ENCODE results near the gene EZH1.

EZH1 gene

GRCh38 chr17:42676424-42677011, 68.3 kb downstream of the EZH1 start, which contains the start of gene PLEKHH3:
PLEKHH3 (minus strand) TSS chr17:42676994; CDS start chr17:42676563, 431 bp downstream.
- TF ChIP-seq, protein P1, sequence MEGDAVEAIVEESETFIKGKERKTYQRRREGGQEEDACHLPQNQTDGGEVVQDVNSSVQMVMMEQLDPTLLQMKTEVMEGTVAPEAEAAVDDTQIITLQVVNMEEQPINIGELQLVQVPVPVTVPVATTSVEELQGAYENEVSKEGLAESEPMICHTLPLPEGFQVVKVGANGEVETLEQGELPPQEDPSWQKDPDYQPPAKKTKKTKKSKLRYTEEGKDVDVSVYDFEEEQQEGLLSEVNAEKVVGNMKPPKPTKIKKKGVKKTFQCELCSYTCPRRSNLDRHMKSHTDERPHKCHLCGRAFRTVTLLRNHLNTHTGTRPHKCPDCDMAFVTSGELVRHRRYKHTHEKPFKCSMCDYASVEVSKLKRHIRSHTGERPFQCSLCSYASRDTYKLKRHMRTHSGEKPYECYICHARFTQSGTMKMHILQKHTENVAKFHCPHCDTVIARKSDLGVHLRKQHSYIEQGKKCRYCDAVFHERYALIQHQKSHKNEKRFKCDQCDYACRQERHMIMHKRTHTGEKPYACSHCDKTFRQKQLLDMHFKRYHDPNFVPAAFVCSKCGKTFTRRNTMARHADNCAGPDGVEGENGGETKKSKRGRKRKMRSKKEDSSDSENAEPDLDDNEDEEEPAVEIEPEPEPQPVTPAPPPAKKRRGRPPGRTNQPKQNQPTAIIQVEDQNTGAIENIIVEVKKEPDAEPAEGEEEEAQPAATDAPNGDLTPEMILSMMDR (IDR thresholded peaks at IDR 0.05): no peak

DNA sequence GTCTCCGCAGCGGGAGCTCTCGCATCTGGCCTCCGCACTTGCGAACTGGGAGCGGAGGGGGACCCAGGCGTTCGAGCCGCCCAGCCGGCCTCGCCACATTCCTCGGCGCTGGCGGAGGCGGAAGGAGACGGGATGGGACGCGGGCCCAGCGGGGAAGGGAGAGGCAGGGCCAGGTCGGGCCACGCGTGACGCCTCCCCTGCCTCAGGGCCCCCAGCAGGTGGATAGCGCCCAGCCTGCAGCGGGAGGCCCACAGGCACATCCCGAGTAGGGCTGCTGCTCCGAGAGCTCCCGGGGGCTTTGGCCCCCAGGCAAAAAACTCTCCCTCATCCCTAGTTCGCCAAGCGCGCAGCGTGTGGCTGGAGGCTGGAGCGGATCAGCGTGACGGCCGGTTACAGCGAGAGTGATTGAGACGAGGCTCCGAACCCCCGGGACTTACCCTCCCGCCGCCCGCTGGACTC, 68.8 kb downstream of the EZH1 start:
- TF ChIP-seq, protein P1 (IDR thresholded peaks at IDR 0.05): no peak

- TF ChIP-seq, protein P1 (IDR thresholded peaks at IDR 0.05): no peak
These were observed 69.4 kb downstream of the EZH1 start for GRCh38 chr17:42675348-42675964.

DNA sequence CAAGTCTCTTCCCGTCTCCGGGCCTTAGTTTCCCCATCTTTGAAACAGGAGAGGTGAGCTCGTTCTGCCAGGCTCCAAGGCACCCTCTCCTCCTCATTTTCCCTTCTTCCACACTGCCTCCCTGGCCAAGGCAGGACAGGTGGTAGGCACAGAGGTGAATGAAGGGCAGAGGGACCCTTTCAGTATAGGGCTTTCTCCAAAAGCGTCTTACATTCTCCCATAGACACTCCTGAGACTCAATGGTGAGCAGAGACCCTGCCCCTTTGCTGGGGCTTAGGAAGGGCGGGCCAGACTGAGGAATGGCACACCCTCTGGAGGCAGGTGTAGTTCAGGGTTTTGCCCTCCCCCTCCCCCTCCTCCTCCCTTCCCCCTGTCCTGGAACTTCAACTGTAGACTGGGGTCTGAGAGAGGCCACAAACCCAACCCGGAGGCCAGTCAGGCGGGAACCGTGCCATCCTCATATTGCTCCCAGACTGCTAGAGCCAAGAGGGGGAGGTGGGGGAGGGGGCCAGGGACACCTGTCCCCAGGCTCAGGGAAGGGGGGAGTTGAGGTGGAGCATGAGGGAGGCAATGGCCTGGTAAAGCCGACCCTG, 70.0 kb downstream of the EZH1 start:
- TF ChIP-seq, protein P1 (IDR thresholded peaks at IDR 0.05): no peak

DNA sequence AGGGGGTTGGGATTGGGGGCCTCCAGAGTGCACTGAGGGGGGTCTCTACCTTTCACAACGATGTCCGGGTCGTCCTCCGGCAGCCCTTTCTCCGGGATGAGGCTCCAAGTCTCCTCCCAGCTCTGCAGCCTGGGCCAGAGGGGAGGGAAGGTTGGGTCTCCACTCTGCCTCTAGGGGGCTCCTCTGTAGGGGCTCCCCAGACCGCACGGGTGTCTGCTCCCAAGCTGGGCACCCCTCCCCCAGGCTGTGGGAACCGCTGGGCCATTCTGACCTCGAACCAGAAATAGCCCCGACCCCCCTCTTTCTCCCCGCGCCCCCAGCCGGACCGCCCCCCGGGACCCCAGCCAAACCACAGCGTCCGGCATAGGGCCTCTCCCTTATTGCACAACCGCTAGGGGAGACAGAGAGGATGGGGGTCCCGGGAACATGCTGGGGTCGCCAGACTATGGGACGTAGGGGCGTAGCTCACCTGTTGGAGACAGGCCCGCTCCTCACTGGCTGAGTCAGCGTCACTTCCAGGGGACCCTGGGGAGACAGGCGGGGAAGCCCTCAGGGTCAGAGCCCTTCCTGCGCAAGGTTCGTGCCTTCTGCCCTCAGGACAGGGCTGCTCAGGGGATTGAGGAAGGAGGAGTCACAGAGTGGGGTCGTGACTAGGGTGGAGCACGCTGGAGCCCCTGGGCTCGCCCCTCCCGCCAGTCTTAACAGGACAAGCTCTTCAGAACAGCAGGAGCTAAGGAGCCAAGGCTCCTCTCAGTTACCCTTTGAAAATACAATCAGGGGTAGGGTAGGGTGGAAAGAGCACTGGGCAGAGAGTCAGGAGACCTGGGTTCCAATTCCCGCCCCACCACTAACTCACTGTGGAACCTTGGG, 70.7 kb downstream of the EZH1 start:
- TF ChIP-seq, protein P1 (IDR thresholded peaks at IDR 0.05): peak; percentile 25; the same call in 1 of the 2 replicates

GRCh38 chr17:42673266-42673884, 71.5 kb downstream of the EZH1 start:
- TF ChIP-seq, protein P1 (IDR thresholded peaks at IDR 0.05): no peak

- TF ChIP-seq, protein P1 (IDR thresholded peaks at IDR 0.05): no peak
These were observed 72.8 kb downstream of the EZH1 start for GRCh38 chr17:42672038-42672437.

Data from LNCAP (cell line).